Neural crest cell (in vitro differentiated cells): ENCODE measurements around the gene CKAP5. TPM values are rescaled to one million over a fixed set of nuclear protein-coding genes. Genes with fewer than 3 reads are reported as not detected.

Experiments used
- DNase-seq: peaks from one replicate; pipeline ENCODE4 v3.0.0; 2021; ENCODE audit warnings: low read depth, mixed read lengths, low spot score
- H3K27ac Mint-ChIP-seq: one replicate; pipeline ENCODE4 v1.8.0; 2021; ENCODE audit warnings: mild to moderate bottlenecking, mixed read lengths; ENCODE audit not compliant: unreplicated experiment
- H3K27me3 Mint-ChIP-seq: 2 replicates; pipeline ENCODE4 v1.8.0; 2021; ENCODE audit warnings: low read depth, mild to moderate bottlenecking, mixed read lengths
- H3K36me3 Mint-ChIP-seq: 2 replicates; pipeline ENCODE4 v1.8.0; 2021; ENCODE audit warnings: low read depth, mild to moderate bottlenecking, mixed read lengths
- H3K4me1 Mint-ChIP-seq: 2 replicates; pipeline ENCODE4 v1.8.0; 2021; ENCODE audit warnings: mixed read lengths
- H3K4me3 Mint-ChIP-seq: one replicate; pipeline ENCODE4 v1.8.0; 2021; ENCODE audit warnings: mild to moderate bottlenecking, mixed read lengths
- H3K9me3 Mint-ChIP-seq: 2 replicates; pipeline ENCODE4 v1.8.0; 2021; ENCODE audit warnings: mixed read lengths
- total RNA-seq: library from RNA; stranded (reverse); gene quantifications from 2 replicates; pipeline ENCODE4 v1.2.1, GENCODE V29; 2021
- TF ChIP-seq, protein P1 (sequence below): fragments of 200-600 bp; sonication (generic); conservative IDR thresholded peaks from 2 replicates; pipeline ENCODE4 v1.5.0; 2021; ENCODE audit warnings: antibody characterized with exemption, mild to moderate bottlenecking

The CKAP5 gene
- total RNA-seq, 1 donor from 2014 or later, result 253 TPM

DNA sequence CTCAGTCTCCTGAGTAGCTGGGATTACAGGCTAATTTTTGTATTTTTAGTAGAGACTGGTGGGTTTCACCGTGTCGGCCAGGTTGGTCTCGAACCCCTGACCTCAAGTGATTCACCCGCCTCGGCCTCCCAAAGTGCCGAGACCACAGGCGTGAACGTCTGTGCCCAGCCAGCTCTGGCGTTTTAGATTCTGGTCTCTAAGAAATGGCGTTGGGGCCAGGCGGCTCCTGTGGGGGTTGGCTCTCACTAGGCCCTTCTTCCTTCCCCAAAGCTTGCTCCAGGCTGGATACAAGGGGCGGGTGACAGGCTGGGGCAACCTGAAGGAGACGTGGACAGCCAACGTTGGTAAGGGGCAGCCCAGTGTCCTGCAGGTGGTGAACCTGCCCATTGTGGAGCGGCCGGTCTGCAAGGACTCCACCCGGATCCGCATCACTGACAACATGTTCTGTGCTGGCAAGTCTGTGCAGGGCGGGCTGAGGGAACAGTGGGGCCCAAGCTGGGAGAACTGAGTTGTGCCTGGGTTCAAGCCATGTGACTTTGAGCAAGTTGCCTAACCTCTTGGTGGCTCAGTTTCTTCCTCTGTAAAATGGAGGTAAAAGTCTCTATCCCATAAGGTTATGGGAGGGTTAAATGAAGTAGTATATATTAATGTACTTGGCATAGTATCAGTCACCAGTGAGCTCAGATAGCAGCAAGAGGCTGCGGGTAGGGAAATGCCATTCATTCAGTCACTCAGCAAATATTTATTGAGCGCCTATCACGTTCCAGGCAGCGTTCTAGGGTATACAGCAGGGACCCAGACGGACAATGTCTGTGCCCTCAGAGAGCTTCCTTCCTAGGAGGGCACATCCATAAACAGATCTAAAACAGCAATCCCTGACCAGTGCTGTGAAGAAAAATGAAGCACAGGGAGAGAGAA is 116.7 kb downstream of the CKAP5 start:
- Mint-ChIP-seq H3K4me3 (no peak overlapping the region), H3K36me3 (no peaks in the 10 kb centered on the region), H3K27ac (no peak overlapping the region), H3K4me1 (no peaks in the 10 kb centered on the region), H3K9me3 (no peaks in the 10 kb centered on the region), H3K27me3 (no peaks in the 10 kb centered on the region)
- DNase-seq, result no peak
- TF ChIP-seq, protein P1, sequence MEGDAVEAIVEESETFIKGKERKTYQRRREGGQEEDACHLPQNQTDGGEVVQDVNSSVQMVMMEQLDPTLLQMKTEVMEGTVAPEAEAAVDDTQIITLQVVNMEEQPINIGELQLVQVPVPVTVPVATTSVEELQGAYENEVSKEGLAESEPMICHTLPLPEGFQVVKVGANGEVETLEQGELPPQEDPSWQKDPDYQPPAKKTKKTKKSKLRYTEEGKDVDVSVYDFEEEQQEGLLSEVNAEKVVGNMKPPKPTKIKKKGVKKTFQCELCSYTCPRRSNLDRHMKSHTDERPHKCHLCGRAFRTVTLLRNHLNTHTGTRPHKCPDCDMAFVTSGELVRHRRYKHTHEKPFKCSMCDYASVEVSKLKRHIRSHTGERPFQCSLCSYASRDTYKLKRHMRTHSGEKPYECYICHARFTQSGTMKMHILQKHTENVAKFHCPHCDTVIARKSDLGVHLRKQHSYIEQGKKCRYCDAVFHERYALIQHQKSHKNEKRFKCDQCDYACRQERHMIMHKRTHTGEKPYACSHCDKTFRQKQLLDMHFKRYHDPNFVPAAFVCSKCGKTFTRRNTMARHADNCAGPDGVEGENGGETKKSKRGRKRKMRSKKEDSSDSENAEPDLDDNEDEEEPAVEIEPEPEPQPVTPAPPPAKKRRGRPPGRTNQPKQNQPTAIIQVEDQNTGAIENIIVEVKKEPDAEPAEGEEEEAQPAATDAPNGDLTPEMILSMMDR, result no peak

DNA sequence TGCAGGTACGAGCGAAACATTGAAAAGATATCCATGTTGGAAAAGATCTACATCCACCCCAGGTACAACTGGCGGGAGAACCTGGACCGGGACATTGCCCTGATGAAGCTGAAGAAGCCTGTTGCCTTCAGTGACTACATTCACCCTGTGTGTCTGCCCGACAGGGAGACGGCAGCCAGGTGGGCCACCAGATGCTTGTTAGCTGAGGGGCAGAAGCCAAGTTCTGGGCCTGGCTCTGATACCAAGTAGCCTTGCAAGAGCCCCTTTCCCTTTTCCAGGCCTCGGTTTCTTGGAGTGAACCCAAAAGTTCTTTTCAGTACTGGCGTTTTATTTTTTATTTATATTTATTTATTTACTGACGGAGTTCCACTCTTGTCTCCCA is 117.4 kb downstream of the CKAP5 start:
- Mint-ChIP-seq H3K27ac (no peak overlapping the region), H3K36me3 (no peaks in the 10 kb centered on the region), H3K27me3 (no peaks in the 10 kb centered on the region), H3K9me3 (no peaks in the 10 kb centered on the region), H3K4me1 (no peaks in the 10 kb centered on the region), H3K4me3 (no peak overlapping the region)
- DNase-seq, result no peak
- TF ChIP-seq, protein P1, result no peak

DNA sequence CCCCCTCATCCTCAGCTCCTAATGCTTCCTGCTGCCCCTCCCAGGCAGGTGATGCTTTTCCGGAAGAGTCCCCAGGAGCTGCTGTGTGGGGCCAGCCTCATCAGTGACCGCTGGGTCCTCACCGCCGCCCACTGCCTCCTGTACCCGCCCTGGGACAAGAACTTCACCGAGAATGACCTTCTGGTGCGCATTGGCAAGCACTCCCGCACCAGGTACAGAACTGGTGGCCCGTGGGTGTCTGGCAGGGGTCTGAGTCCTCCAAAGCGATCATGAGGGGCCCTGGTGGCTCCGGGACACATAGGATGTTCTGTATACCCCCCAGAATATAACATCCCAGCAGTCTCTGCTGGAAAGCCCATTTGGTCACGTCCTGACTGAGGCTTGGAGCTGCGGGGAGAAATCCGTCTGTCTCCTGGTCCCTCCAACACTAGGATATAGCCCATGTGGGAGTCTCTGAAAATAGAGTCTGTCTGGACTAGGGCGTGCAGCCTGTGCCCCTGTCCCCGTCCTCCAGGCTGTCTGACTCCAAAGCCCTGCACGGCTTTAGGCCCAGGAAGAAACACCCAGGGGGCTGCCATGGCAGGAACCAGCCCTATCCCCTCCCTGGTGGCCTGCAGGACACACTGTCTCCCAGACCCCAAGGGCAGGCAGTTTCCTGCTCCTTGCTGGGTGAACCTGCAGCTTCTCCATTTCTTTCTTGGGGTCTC is 118.0 kb downstream of the CKAP5 start:
- Mint-ChIP-seq H3K4me1 (no peaks in the 10 kb centered on the region), H3K36me3 (no peaks in the 10 kb centered on the region), H3K27ac (no peak overlapping the region), H3K4me3 (no peak overlapping the region), H3K27me3 (no peaks in the 10 kb centered on the region), H3K9me3 (no peaks in the 10 kb centered on the region)
- TF ChIP-seq, protein P1, result no peak
- no peak for DNase-seq

DNA sequence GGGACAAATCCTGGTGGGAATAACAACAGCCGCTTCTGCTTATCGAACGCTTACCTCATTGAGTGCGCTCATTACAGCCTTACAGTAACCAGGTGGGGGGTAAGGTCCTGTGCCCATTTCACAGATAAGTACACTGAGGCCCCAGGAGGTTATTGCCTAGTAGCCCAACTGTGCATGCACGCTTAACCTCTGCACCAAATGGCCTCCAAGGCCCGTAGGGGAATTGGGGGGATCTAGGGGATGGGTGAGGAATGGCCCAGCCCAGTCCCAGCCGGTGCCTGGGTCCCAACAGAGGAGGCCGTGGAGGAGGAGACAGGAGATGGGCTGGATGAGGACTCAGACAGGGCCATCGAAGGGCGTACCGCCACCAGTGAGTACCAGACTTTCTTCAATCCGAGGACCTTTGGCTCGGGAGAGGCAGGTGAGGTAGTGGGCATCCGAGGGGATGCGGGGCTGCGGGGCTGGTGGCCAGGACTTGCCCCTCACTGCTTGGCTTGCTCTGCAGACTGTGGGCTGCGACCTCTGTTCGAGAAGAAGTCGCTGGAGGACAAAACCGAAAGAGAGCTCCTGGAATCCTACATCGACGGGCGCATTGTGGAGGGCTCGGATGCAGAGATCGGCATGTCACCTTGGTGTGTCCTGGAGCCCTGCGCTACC is 119.7 kb downstream of the CKAP5 start:
- no peak for DNase-seq
- TF ChIP-seq, protein P1, result no peak
- H3K9me3 Mint-ChIP-seq, result no peaks in the 10 kb centered on the region
- H3K4me3 Mint-ChIP-seq, result no peak overlapping the region
- H3K36me3 Mint-ChIP-seq, result no peaks in the 10 kb centered on the region
- no peaks in the 10 kb centered on the region for H3K4me1 Mint-ChIP-seq
- H3K27ac Mint-ChIP-seq, result no peak overlapping the region
- H3K27me3 Mint-ChIP-seq, result no peaks in the 10 kb centered on the region

DNA sequence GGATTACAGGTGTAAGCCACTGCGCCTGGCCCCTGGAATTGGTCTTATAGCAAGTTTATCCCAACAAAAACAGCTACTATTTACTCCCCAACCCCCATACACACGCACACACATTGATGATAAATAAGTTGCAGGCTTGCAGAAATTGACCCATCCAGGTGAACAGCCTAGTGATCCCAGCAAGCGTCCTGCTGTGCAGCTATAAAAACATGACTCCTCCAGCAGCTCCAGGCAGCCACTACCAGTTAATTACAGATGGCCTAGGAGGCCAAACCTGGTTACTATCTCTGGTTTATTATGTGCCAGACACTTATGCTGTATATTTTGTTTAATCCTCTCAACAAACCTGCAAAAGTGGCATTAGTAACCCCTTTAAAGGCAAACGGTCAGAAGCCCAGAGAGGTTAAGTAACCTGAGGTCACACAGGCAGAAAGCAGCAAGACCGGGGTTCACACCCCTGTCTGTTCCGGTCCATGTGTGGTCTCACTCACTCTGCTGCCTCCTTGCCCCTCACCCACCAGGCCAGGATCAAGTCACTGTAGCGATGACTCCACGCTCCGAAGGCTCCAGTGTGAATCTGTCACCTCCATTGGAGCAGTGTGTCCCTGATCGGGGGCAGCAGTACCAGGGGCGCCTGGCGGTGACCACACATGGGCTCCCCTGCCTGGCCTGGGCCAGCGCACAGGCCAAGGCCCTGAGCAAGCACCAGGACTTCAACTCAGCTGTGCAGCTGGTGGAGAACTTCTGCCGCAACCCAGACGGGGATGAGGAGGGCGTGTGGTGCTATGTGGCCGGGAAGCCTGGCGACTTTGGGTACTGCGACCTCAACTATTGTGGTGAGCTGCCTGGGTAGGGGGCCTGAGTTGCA is 120.5 kb downstream of the CKAP5 start:
- H3K36me3 Mint-ChIP-seq, result no peaks in the 10 kb centered on the region
- H3K27ac Mint-ChIP-seq, result no peak overlapping the region
- H3K9me3 Mint-ChIP-seq, result no peaks in the 10 kb centered on the region
- H3K4me3 Mint-ChIP-seq, result no peak overlapping the region
- no peak for DNase-seq
- H3K4me1 Mint-ChIP-seq, result no peaks in the 10 kb centered on the region
- H3K27me3 Mint-ChIP-seq, result no peaks in the 10 kb centered on the region
- TF ChIP-seq, protein P1, result no peak
